Upper lobe of left lung (tissue), 6 donors: Measurements from ENCODE around the gene MYL10. TPM values are rescaled to one million over a fixed set of nuclear protein-coding genes. Genes with fewer than 3 reads are reported as not detected.

ENCODE experiments used
- ATAC-seq, 2 donors: fragments of 200-7000 bp; cut with Tn5 transposase; one replicate each; pipeline ENCODE4 v1.9.1; 2022; ENCODE audit warnings: mild to moderate bottlenecking in 2 of 2, moderate library complexity in 2 of 2; ENCODE audit not compliant: low FRiP score in 2 of 2
- DNase-seq, 2 donors: peaks; one replicate each; pipeline ENCODE4 v3.0.0-alpha.2; 2019 to 2020
- H3K27ac ChIP-seq, 4 donors: fragments of 200-600 bp; sonication (generic); one replicate each; pipeline ENCODE4 v1.5.1; 2016 to 2019
- H3K27me3 ChIP-seq, 4 donors: fragments of 200-600 bp; sonication (generic); one replicate each; pipeline ENCODE4 v1.5.1; 2017 to 2019
- H3K36me3 ChIP-seq, 4 donors: fragments of 200-600 bp; sonication (generic); one replicate each; pipeline ENCODE4 v1.5.1; 2016 to 2019
- H3K4me1 ChIP-seq, 4 donors: fragments of 200-600 bp; sonication (generic); one replicate each; pipeline ENCODE4 v1.5.1; 2018 to 2019
- H3K4me3 ChIP-seq, 4 donors: fragments of 200-600 bp; sonication (generic); one replicate each; pipeline ENCODE4 v1.5.1; 2017 to 2019; ENCODE audit warnings: mild to moderate bottlenecking in 2 of 4, moderate library complexity in 1 of 4
- H3K9me3 ChIP-seq, 4 donors: fragments of 200-600 bp; sonication (generic); one replicate each; pipeline ENCODE4 v1.5.1; 2018 to 2019
- CTCF ChIP-seq, 6 experiments: fragments of 450-650 bp in 4 of 6; fragments of 200-600 bp in 2 of 6; sonication (generic) in 2 of 6; IDR thresholded peaks; one replicate each; pipeline ENCODE4 v1.5.1; 2016 to 2019; ENCODE audit warnings: antibody characterized with exemption in 6 of 6
- EP300 ChIP-seq, 4 donors: sonication (generic); formaldehyde crosslinking; IDR thresholded peaks; one replicate each; pipeline ENCODE4 v1.5.1; 2017; ENCODE audit warnings: antibody characterized with exemption in 4 of 4, control low read depth in 2 of 4
- POLR2A ChIP-seq, 4 donors: fragments of 450-650 bp; IDR thresholded peaks; one replicate each; pipeline ENCODE4 v1.5.1; 2016 to 2017; ENCODE audit warnings: antibody characterized with exemption in 4 of 4, mild to moderate bottlenecking in 2 of 4
- POLR2AphosphoS5 ChIP-seq, 2 donors: sonication (generic); formaldehyde crosslinking; IDR thresholded peaks; one replicate each; pipeline ENCODE4 v1.5.1; 2017; ENCODE audit warnings: antibody characterized with exemption in 2 of 2
- WGBS, 2 donors: methylation state at CpG; one replicate each; pipeline ENCODE4 v1.1.5; 2017 to 2018; 5-methylcytosine and 5-hydroxymethylcytosine counted together
- total RNA-seq, 6 donors: library from RNA; depleted of rRNA in 4 of 6; stranded (reverse); fragments of >200 nt in 4 of 6; gene quantifications; one replicate each; pipeline versions ENCODE4 v1.1.0 to v1.2.1, GENCODE V29; 2016 to 2021
- donor health status: DM: no; HTN: no; CAD: no; lungs with moderate emphysema.
- donor health status: DM: no; HTN: yes; CAD: no; lungs with severe emphysema.

MYL10 gene
- total RNA-seq, 6 donors from 2014 or later = not detected

GRCh38 chr7:101563943-101564777, 64.9 kb downstream of the MYL10 start:
- TF ChIP-seq EP300 (IDR thresholded peaks at IDR 0.05) (no peak), POLR2A (IDR thresholded peaks at IDR 0.05) (no peak), CTCF (IDR thresholded peaks at IDR 0.05) (no peak), POLR2AphosphoS5 (IDR thresholded peaks at IDR 0.05) (no peak)
- Histone ChIP-seq H3K9me3 (no peaks in the 10 kb centered on the region), H3K27ac (no peak overlapping the region), H3K4me1 (no peaks in the 10 kb centered on the region), H3K36me3 (no peaks in the 10 kb centered on the region), H3K27me3 (no peaks in the 10 kb centered on the region), H3K4me3 (no peak overlapping the region)
- peak in 1 of 2 donors; percentile 63 for ATAC-seq
- peak in 1 of 2 donors; percentile 16 for DNase-seq
- WGBS, 2 donors = 69 to 75% methylated on average over 23 of the region's 23 CpGs

Other genes starting within 250 kb of the MYL10 start
- gene CUX1, start 188.3 kb upstream of the MYL10 start, total RNA-seq = 100 to 1,000 TPM; 106 to 188 (median 115) TPM